Skin of body (tissue), 2 donors: Measurements from ENCODE around the gene APBA2. TPM values are rescaled to one million over a fixed set of nuclear protein-coding genes. Genes with fewer than 3 reads are reported as not detected.

Experiments used
- DNase-seq: peaks from one replicate; lab custom pipeline; 2025; lab: John Stamatoyannopoulos, UW
- total RNA-seq: library from RNA; depleted of rRNA; stranded (reverse); fragments of >200 nt; gene quantifications from one replicate; pipeline ENCODE4 v1.2.3, GENCODE V29; 2014

Gene APBA2
- total RNA-seq, 1 donor from 2014 or later: 7.1 TPM

- no peak for DNase-seq
Observed at GRCh38 chr15:28895566-28895965, 9.8 kb downstream of the APBA2 start.

DNA sequence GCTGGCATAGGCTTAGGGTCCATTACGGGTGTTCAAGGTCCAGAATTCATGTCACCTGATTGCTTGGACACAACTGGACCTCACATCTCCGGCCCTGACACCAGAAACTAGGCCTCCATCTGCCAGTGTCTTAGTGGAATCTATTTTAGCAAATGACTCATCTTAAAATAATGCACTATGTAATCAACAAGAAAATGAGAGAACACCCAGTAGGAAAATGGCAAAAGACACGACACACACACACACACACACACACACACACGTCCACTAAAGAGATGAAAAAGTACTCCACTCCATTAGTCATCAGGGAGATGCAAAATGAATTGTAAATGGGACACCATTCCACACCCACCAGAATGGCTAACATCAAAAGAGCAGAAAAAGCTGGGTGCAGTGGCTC lies 11.2 kb downstream of the APBA2 start:
- no peak for DNase-seq

DNA sequence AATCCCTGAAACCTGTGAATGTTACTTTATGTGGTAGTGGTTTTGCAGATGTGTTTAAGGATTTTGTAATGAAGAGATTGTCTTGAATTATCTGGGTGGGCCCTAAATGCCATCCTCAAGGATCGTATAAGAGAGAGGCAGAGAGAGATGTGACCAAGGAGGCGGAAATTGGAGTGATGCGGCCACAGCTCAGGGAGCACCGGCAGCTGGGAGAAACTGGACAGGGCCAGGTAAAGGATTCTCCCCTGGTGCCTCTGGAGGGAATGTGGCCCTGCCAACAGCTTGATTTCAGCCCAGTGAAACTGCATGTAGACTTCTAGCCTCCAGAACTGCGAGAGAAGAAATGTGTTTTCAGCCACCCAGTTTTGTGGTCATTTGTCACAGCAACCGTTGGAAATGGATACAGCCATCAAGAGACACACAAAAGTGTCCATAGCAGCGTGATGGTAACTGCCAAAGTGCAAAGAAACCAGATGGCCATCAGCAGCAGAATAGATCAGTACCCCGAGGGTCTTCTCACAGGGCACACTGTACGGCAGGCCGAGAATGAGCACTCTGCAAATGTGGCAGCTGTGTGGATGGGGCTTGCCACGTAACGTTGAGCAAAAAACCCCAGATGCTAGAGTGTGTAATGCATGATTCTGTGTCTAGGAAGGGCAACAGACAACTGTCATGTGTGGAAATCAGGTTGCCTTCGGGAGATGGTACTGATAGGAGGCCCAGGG lies 12.2 kb downstream of the APBA2 start:
- no peak for DNase-seq

DNA sequence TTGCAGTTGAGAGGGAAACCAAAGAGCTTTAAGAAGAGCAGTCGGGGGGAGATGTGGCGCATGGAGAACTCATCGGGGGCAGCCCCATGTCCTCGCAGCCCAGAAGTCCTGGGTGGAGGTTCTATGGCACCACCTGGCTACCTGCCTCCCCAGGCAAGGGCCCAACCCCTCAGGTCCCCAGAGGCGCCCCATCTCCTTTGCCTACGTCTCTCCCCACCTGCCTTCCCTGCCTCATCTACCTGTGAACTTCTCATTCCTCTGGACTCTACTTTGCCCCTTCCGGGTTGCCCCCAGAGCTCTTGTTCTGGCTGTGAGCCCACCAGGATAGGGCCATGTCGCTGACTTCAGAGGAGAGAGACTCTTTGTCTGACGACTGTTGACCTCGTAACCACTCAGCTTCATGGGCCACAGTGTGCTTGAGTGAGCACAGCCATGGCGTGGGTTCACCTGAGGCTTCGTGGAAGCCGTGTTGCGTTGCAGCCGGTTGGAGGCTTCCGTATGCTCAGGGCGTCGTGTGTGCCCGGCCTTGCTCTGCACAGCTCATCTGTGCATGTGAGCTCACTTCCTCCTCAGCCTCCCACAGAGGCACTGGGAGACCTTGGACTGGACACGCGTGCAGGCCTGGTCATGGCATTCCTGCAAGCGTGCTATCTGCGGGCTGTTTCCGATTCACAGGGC lies 13.4 kb downstream of the APBA2 start:
- no peak for DNase-seq

DNA sequence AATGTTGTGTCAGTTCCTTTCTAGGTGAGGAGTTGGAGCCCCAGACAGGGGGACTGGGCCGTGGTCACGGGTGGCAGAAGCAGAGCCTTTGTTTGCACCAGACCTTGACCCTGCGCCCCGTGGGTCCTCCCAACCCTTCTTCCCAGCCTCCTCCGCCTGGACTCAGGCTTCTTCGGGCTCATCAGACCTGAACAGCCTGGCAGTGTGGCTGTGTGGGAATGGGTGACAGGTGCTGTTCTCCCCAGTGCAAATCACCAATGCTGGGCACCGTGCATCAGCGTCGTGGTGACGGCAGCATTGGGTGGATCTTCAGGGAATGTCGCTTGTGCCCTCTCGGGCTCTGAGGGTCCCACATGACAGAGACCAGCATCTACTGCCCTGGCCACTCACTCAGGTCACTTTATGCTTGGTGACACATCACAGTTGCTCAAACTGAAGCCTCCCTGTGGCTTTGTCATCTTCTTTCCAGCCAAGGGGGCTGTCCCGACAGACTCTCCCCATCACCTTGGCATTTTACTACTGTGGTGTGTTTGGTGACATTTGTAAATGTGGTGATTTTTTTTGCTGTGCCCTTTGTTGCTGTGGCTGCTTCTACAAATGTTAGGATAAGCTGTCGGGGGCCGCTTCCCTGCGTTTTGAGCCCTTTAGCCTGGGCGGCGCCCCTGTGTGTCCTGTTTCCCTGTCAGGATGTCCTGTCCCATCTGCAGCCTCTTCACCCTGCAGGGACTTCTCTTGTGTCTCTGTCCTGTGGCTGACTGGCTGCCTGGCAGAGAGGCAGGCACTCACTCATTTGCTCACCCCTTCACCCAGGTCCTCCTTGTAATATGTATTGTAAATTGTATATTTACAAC lies 14.5 kb downstream of the APBA2 start:
- no peak for DNase-seq

DNA sequence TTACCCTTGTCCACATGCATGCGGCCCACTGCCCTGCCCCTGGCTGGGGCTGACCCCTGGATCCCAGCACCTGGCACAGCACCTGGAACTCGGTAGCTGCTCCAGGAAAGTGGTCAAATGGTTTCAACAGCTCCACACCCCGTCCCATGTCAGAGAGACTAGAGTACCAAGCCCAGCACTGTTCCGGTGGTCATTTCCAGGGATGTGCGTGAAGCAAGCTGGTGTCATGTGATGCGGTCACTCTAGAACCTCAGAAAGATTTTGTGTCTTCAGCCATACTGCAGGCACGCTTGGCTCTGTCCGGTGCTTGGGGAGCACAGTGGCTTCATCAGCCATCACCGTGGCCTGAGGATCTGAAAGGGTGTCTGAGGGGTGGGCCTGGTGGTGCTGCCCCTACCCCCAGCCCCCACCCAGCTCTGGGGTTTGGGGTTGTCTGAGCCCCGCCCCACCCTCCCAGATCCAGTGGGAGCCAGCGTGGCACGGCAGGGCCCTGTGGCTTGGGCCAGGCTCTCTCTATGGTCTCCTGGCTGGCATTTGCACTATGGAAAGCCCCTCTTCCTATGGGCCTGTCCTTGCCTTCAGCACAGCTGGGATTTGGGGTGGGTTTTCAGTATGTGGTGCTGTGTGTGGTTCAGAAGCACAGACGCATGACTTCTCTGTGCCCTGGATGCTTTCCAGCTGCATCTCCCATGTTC lies 15.3 kb downstream of the APBA2 start:
- no peak for DNase-seq

DNA sequence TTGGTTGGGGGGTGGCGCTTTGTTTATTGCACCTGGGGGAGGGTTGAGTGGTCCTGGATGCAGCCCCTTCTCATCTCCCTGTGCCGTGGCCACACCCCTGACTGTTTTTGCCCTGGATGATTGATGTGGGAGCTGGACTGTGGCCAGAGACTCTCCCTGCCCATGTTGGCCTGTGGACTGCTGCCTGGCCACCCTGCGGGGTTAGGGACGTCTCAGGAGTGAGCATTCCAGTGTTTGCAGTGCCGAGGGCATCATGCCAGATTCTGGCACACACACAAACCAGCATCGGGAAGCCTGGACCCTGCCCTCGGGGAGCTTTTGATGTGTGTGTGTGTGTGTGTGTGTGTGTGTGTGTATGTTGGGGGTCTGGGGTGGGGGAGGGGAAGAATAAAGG lies 15.8 kb downstream of the APBA2 start:
- no peak for DNase-seq

- no peak for DNase-seq
Observed at GRCh38 chr15:28901987-28902745, 16.4 kb downstream of the APBA2 start.

- DNase-seq: no peak
Observed at GRCh38 chr15:28902856-28903255, 17.1 kb downstream of the APBA2 start.

DNA sequence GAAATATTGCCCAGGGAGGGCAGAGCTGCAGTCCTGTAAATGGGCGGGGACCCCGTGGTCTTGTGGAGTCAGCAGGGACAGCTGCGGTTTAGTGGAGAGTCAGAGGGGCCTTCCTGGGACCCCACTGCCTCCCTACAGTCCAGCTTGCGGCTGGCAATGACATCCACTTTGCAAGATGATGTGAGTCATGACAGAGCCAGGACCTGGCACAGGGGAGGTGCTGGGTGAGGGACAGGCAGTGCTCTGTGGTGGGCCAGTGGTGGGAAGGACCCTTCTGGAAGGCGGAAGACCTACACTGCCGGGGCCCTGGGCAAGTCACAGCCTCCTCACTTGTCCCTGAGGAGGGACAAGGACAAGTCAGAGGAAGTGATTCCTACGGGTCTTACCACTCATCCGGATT lies 17.8 kb downstream of the APBA2 start:
- no peak for DNase-seq

DNA sequence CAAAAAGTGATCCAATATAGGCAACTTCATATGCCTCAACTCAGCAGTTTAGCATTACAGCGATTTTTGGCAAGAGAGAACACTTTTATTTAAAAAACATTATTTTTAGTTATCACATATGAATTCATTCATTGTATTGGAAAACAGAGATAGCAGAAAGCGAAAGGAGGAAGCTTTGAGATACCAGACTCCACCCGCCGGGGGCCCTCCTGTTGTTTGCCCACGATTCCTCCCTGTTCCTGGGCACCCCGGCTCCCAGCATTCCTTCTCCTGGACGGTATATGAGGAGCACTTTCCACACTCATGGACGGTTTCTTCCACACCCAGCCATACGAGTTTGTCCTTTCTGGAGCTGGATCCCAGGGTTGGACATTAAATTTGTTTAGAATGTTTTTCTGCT lies 18.2 kb downstream of the APBA2 start:
- DNase-seq: no peak

DNA sequence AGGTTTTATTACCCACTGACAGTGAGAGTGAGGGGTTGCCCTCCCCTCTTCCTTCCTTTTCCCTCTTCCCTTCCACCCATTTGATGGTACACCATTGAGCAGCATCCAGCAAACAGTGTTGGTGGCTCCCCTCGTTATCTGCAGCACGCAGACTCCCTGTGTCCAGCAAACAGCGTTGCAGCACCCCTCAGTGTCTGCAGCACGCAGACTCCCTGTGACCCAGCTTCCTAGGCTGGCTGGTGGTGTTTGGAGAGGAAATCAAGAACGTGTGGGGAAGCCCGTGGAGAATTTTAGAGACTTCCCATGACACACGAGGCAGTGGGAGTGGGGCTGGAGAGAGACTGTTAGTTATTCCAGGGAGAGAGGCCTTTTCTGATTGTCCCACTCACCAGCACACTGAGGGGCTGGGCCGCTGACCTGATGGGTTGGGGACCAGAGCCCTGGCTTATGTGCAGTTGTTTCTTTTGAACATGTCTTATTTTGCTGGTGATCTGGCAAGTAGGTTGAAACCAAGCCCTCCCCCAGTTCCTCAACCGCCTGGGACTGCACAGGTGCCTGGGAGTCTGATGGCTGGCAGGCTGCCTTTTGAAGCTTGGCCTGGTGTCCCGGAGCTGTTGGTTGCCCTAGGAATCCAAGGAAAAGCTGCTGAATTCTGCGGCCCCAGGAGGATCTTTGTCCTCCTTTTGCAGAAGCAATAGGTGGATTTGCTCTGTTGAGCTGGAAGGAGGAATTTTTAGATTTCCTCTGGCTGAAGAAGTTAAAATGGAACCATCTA lies 19.0 kb downstream of the APBA2 start:
- DNase-seq: no peak

DNA sequence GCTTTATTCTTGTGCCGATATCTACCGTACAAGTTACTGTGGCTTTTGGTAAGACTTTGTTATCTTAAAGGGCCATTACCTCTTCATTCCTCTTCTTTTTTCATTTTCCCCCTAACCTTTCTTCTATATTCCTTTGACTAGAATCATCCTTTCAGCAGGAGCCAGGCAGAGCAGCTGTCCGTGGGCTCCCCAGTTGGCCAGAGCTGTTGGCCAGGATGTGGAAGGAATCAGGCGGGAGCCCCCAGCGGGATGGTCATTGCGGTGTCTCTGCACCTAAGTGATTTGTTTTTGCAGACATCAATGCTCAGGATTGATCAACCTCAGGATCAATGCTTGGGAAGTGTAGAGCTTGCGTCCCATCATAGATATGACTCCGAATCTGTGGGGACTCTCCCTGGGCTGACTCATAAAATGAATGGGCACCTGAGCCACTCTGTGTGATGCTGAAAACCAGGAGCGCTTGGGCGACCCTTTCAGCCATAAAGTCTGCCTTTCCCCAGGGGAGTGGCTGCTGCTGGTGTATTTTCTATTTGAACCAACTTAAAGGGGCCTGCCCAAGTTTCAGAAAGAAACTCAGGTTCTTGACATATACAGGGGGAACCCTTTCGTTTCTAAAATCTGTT lies 21.7 kb downstream of the APBA2 start:
- DNase-seq: no peak

GRCh38 chr15:28909958-28910500 lies 24.3 kb downstream of the APBA2 start:
- DNase-seq: no peak

DNA sequence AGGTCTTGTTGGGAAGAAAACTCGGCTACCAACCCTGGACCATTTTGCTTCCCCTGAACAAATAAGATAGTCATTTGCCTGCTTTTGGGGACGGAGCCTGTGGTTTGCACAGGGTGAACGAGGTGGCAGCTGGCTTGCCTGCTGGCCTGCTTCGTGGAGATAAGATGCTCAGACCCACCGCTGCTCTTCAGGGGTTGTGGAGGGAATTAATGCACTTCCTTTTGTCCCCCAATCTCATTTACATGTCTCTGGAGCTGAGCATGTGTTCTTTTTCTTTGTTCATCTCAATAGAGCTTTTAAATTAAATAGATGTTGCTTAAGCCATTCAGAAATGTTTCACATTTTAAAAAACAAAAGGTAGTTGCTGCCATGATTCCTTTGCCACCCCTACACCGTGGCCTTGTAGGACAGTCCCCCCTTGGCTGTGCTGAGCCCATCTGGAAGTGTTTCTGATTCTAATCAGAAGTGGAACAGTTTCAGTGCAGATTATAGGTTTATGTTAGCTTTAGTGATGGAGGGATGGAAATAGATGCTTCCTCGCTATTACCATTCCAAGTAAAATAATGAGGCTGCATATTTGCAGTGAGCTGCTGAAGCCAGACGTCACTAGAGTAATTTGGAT lies 25.6 kb downstream of the APBA2 start:
- DNase-seq: no peak

DNA sequence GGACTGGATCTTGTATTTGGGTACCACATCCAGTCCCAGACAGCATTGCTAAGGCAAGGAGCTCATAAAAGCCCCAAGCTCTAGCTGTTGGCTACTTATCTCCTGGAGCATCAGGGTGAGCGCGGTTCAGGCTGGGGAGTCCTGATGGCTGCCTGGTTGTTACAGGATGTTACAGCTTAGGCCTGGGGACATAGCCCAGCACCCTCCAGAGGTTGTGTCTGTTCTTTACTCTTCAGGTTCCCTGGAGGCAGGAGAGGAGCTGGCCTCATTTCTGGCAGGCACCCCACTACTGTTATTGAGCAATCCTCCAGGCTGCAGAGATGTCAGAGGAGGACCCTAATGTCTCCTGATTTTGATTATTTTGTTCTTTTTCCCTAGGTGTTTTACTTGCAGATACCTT lies 26.6 kb downstream of the APBA2 start:
- DNase-seq: no peak

DNA sequence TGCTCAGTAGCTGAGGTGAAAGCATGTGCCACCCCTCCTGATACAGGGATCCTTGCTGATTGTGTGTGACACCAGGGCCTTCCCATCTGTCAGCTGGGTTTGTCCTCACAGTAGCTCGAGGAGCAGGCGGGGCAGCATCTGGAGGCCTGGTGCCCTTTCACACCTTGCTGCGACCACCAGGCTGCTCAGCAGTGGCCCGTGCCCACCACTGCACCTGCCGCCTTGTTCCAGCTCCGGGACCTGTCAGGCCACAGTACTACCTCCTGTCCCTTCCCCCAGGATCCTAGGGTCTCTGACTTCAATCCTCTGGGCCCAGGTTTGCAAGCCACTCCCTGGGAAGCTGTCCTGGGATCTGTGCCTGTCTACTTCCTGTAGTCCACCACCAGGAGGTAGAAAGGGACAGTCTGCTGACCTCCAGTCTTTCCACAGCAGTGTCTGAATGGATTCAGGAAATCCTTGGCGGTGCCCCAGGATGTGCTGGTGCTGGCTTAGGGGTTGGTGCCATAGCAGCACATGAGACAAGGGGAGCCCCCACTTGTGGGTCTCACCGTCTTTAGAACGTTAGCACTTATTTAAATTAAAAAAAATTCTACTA lies 27.5 kb downstream of the APBA2 start:
- no peak for DNase-seq

- DNase-seq: no peak
Observed at GRCh38 chr15:28914046-28914445, 28.3 kb downstream of the APBA2 start.
